ENCODE data around the gene ZNF644.

- TF ChIP-seq, protein P1, sequence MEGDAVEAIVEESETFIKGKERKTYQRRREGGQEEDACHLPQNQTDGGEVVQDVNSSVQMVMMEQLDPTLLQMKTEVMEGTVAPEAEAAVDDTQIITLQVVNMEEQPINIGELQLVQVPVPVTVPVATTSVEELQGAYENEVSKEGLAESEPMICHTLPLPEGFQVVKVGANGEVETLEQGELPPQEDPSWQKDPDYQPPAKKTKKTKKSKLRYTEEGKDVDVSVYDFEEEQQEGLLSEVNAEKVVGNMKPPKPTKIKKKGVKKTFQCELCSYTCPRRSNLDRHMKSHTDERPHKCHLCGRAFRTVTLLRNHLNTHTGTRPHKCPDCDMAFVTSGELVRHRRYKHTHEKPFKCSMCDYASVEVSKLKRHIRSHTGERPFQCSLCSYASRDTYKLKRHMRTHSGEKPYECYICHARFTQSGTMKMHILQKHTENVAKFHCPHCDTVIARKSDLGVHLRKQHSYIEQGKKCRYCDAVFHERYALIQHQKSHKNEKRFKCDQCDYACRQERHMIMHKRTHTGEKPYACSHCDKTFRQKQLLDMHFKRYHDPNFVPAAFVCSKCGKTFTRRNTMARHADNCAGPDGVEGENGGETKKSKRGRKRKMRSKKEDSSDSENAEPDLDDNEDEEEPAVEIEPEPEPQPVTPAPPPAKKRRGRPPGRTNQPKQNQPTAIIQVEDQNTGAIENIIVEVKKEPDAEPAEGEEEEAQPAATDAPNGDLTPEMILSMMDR (IDR thresholded peaks at IDR 0.05; ENCODE audit: low read depth, low read length, poor library complexity, severe bottlenecking): no peak
- no peak for TF ChIP-seq EZH2phosphoT487 (IDR thresholded peaks at IDR 0.05; ENCODE audit: borderline replicate concordance, low read length)
Measured at GRCh38 chr1:91053630-91054029, 31.8 kb upstream of the ZNF644 start.

Measured in DOHH2 (cell line).